ENCODE measurements around the gene PROS1.

GRCh38 chr3:94004301-94004910, 30.7 kb upstream of the PROS1 start:
- no peak for TF ChIP-seq ELF1 (IDR thresholded peaks at IDR 0.05)
- TF ChIP-seq, protein P1, sequence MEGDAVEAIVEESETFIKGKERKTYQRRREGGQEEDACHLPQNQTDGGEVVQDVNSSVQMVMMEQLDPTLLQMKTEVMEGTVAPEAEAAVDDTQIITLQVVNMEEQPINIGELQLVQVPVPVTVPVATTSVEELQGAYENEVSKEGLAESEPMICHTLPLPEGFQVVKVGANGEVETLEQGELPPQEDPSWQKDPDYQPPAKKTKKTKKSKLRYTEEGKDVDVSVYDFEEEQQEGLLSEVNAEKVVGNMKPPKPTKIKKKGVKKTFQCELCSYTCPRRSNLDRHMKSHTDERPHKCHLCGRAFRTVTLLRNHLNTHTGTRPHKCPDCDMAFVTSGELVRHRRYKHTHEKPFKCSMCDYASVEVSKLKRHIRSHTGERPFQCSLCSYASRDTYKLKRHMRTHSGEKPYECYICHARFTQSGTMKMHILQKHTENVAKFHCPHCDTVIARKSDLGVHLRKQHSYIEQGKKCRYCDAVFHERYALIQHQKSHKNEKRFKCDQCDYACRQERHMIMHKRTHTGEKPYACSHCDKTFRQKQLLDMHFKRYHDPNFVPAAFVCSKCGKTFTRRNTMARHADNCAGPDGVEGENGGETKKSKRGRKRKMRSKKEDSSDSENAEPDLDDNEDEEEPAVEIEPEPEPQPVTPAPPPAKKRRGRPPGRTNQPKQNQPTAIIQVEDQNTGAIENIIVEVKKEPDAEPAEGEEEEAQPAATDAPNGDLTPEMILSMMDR (IDR thresholded peaks at IDR 0.05): peak; percentile 89
- TF ChIP-seq REST (IDR thresholded peaks at IDR 0.05; ENCODE audit: low read depth, low read length): no peak
- no peak for TF ChIP-seq TCF12 (IDR thresholded peaks at IDR 0.05)
- no peak for TF ChIP-seq USF1 (IDR thresholded peaks at IDR 0.05; ENCODE audit: borderline replicate concordance, low read depth)
- TF ChIP-seq MXI1 (IDR thresholded peaks at IDR 0.05; ENCODE audit: low read depth, low read length): no peak
